K562 (cell line): ENCODE measurements around the gene PRMT2. TPM values are rescaled to one million over a fixed set of nuclear protein-coding genes. Genes with fewer than 3 reads are reported as not detected.

Experiments used
- ATAC-seq: fragments of 200-7000 bp; cut with Tn5 transposase; 3 replicates; pipeline ENCODE4 v1.9.1; 2020; ENCODE audit warnings: moderate library complexity
- BruUV-seq: library from RNA; stranded (reverse); fragments of 400-500 nt; replicated peaks from 2 replicates; lab custom pipeline; 2021; lab: Mats Ljungman, UMichigan
- CTCF ChIA-PET: fragments of 300-600 bp; formaldehyde crosslinking; extraction: SDS; loops from one replicate; lab custom pipeline; 2021; ENCODE audit warnings: low intra/inter-chr PET ratio; lab: Yijun Ruan, JAX
- POLR2A ChIA-PET: fragments of 300-600, 350-650 bp; sonication (Branson Sonifier 250); formaldehyde crosslinking; extraction: SDS; loops from one replicate; lab custom pipeline; 2021; ENCODE audit warnings: antibody characterized with exemption, inconsistent platforms; lab: Yijun Ruan, JAX
- DNase-seq, 4 experiments: peaks; one replicate each; pipeline versions ENCODE4 v3.0.0 to v3.0.0-alpha.2; 2011 to 2018; ENCODE audit warnings: low spot score in 3 of 4, mixed read lengths in 3 of 4; ENCODE audit errors: extremely low read depth in 1 of 4
- FAIRE-seq: peaks from 2 replicates; lab custom pipeline; 2011; peaks lifted over from hg19 to GRCh38; lab: Jason Lieb, UNC
- H2AFZ ChIP-seq: 2 replicates; pipeline ENCODE4 v1.6.0; 2011; ENCODE audit warnings: low read depth, low read length, control low read depth, inconsistent platforms
- H3K27ac ChIP-seq: fragments of 200-600 bp; 3 replicates; pipeline ENCODE4 v1.8.0; 2011; ENCODE audit warnings: low read depth, mild to moderate bottlenecking, control low read depth, inconsistent platforms, low read length, moderate library complexity, mixed read lengths; ENCODE audit errors: extremely low read depth
- H3K27me3 ChIP-seq, 2 experiments: fragments of 300-600 bp in 1 of 2; 2 replicates in 1 of 2; 3 replicates in 1 of 2; pipeline versions ENCODE4 v1.6.0 to v1.8.0; 2011; ENCODE audit warnings: inconsistent platforms in 2 of 2, low read length in 2 of 2, mild to moderate bottlenecking in 1 of 2, mixed read lengths in 1 of 2, moderate library complexity in 1 of 2; ENCODE audit not compliant: control insufficient read depth in 2 of 2, insufficient read depth in 2 of 2
- H3K36me3 ChIP-seq: fragments of 300-600 bp; 3 replicates; pipeline ENCODE4 v1.8.0; 2011; ENCODE audit warnings: mild to moderate bottlenecking, low read length, inconsistent platforms; ENCODE audit not compliant: control insufficient read depth, insufficient read depth
- H3K4me1 ChIP-seq, 2 experiments: fragments of 200-600 bp in 1 of 2; replicated peaks in 1 of 2; 2 replicates in 1 of 2; 3 replicates in 1 of 2; pipeline versions ENCODE4 v1.5.1 to v1.8.0; 2011; ENCODE audit warnings: inconsistent platforms in 2 of 2, low read length in 2 of 2, mild to moderate bottlenecking in 1 of 2, mixed read lengths in 1 of 2, moderate library complexity in 1 of 2; ENCODE audit not compliant: control insufficient read depth in 2 of 2, insufficient read depth in 2 of 2
- H3K4me2 ChIP-seq: 2 replicates; pipeline ENCODE4 v1.6.1; 2011; ENCODE audit warnings: low read length, control low read depth, inconsistent platforms, mixed read lengths; ENCODE audit not compliant: insufficient read depth
- H3K4me3 ChIP-seq: fragments of 200-600 bp; sonication (generic), shearing (Covaris generic); 2 replicates; pipeline ENCODE4 v1.5.1; 2016; ENCODE audit warnings: control low read depth, inconsistent platforms
- H3K79me2 ChIP-seq: fragments of 200-600 bp; 3 replicates; pipeline ENCODE4 v1.8.0; 2011; ENCODE audit warnings: low read length, inconsistent platforms; ENCODE audit not compliant: control insufficient read depth, insufficient read depth
- H3K9ac ChIP-seq, 2 experiments: 2 replicates each; pipeline versions ENCODE4 v1.6.0 to v1.6.1; 2011; ENCODE audit warnings: low read depth in 2 of 2, low read length in 2 of 2, control low read depth in 1 of 2, inconsistent platforms in 1 of 2, mild to moderate bottlenecking in 1 of 2, mixed read lengths in 1 of 2; ENCODE audit not compliant: insufficient read depth in 1 of 2
- H3K9me1 ChIP-seq: one replicate; pipeline ENCODE4 v1.6.0; 2011; ENCODE audit warnings: inconsistent platforms, mild to moderate bottlenecking, low read length, moderate library complexity; ENCODE audit not compliant: control insufficient read depth, insufficient read depth
- H3K9me3 ChIP-seq: replicated peaks from 2 replicates; pipeline ENCODE4 v1.5.1; 2011; ENCODE audit warnings: low read depth, low read length, inconsistent platforms; ENCODE audit not compliant: control insufficient read depth, insufficient read depth
- H4K20me1 ChIP-seq: replicated peaks from 2 replicates; pipeline ENCODE4 v1.6.1; 2011; ENCODE audit warnings: low read length, inconsistent platforms, mixed read lengths; ENCODE audit not compliant: control insufficient read depth, insufficient read depth
- E2F5 ChIP-seq: sonication (generic); formaldehyde crosslinking; IDR thresholded peaks from 2 replicates; pipeline ENCODE4 v1.8.0; 2022; ENCODE audit warnings: mild to moderate bottlenecking, missing genetic modification reagents
- FIP1L1 ChIP-seq: fragments of 200-400 bp; formaldehyde crosslinking; IDR thresholded peaks from 2 replicates; pipeline ENCODE4 v1.6.1; 2018; ENCODE audit warnings: mild to moderate bottlenecking, low read depth, low read length; ENCODE audit not compliant: poor library complexity, severe bottlenecking
- HLTF ChIP-seq: fragments of 450-650 bp; IDR thresholded peaks from 2 replicates; pipeline ENCODE4 v1.6.1; 2016
- LARP7 ChIP-seq: fragments of 450-650 bp; IDR thresholded peaks from 2 replicates; pipeline ENCODE4 v1.6.1; 2016
- NONO ChIP-seq, 2 experiments: fragments of 200-400 bp in 1 of 2; fragments of 450-650 bp in 1 of 2; formaldehyde crosslinking in 1 of 2; IDR thresholded peaks; 2 replicates each; pipeline ENCODE4 v1.6.1; 2017; ENCODE audit warnings: low read depth in 2 of 2, mild to moderate bottlenecking in 2 of 2, moderate library complexity in 2 of 2, low read length in 1 of 2
- PCBP1 ChIP-seq: fragments of 200-400 bp; formaldehyde crosslinking; IDR thresholded peaks from 2 replicates; pipeline ENCODE4 v1.6.1; 2018; ENCODE audit warnings: mild to moderate bottlenecking, low read depth, low read length; ENCODE audit not compliant: poor library complexity, severe bottlenecking
- RAD51 ChIP-seq: fragments of 450-650 bp; IDR thresholded peaks from 2 replicates; pipeline ENCODE4 v1.7.1; 2016; ENCODE audit warnings: low read depth, mild to moderate bottlenecking, borderline replicate concordance
- ZBED1 ChIP-seq: IDR thresholded peaks from 2 replicates; pipeline ENCODE4 v1.6.1; 2014
- ZBTB40 ChIP-seq, 2 experiments: fragments of 450-650 bp in 1 of 2; sonication (generic) in 1 of 2; formaldehyde crosslinking in 1 of 2; IDR thresholded peaks; 2 replicates each; pipeline versions ENCODE4 v1.7.1 to v1.9.0; 2016 to 2022; ENCODE audit warnings: inconsistent platforms in 1 of 2, mild to moderate bottlenecking in 1 of 2, missing genetic modification reagents in 1 of 2
- ZNF146 ChIP-seq: IDR thresholded peaks from one replicate; pipeline ENCODE4 v1.6.1; 2018; ENCODE audit warnings: missing compliant biosample characterization; ENCODE audit not compliant: unreplicated experiment
- ZNF655 ChIP-seq: fragments of 250-450 bp; sonication (Bioruptor Pico); IDR thresholded peaks from 2 replicates; pipeline ENCODE4 v1.5.0; 2021
- WGBS: fragments of 100-300 bp; shearing (Covaris generic); methylation state at CpG from one replicate; pipeline ENCODE4 v1.1.6; 2016; ENCODE audit warnings: low coverage, mixed read lengths; ENCODE audit not compliant: insufficient coverage; ENCODE audit errors: missing lambda C conversion rate; 5-methylcytosine and 5-hydroxymethylcytosine counted together
- in situ Hi-C: fragments of 300-500 bp; cut with MboI; formaldehyde crosslinking; loops from 4 replicates; pipeline ENCODE4 v1.15.0; 2018; ENCODE audit warnings: inconsistent platforms, mixed read lengths
- intact Hi-C: fragments of 100-400 bp; cut with micrococcal nuclease; formaldehyde crosslinking; loops from 2 replicates; pipeline ENCODE4 v1.14.2; 2022
- polyA plus RNA-seq, 8 experiments: library from polyadenylated mRNA; depleted of rRNA in 4 of 8; stranded (reverse) in 5 of 8; unstranded in 3 of 8; fragments of >200 nt; fragmentation: Nextera tagmentation in 2 of 8; fragmentation: Illumina TruSeq in 1 of 8; extraction: Ambion mirVana in 2 of 8; extraction: Trizol in 1 of 8; gene quantifications; 2 replicates each; pipeline versions ENCODE4 v1.2.1 to v1.2.3, GENCODE V29; 2011 to 2014; ENCODE audit warnings: inconsistent platforms in 1 of 8, missing spikeins in 1 of 8
- total RNA-seq, 7 experiments: library from RNA; depleted of rRNA in 6 of 7; stranded (reverse); fragments of >200 nt in 6 of 7; fragmentation: Illumina TruSeq in 2 of 7; extraction: Trizol in 2 of 7; gene quantifications; 2 replicates each; pipeline versions ENCODE4 v1.2.1 to v1.2.3, GENCODE V29; 2011 to 2021; ENCODE audit warnings: low replicate concordance in 1 of 7

The PRMT2 gene
- total and polyA plus RNA-seq, 9 of the 15 experiments (the other 6 are each of a cell fraction or from before 2014, with no cell fraction given), result 37.2 to 85.7 (median 59.3) TPM

- Histone ChIP-seq H3K27me3 (no peaks in the 10 kb centered on the region), H3K9ac (no peak overlapping the region), H3K79me2 (no peaks in the 10 kb centered on the region), H3K4me2 (no peak overlapping the region), H3K36me3 (no peaks in the 10 kb centered on the region), H3K27ac (no peak overlapping the region), H3K4me3 (no peak overlapping the region), H3K9me1 (no peaks in the 10 kb centered on the region), H2AFZ (no peak overlapping the region), H4K20me1 (no peaks in the 10 kb centered on the region), H3K4me1 (peaks cover 3 to 5% of the 10 kb centered on the region in 2 experiments; a peak in 2 of 5 replicates), H3K9me3 (no peaks in the 10 kb centered on the region)
- FAIRE-seq, result no peak
- ChIA-PET POLR2A (no interaction called here), CTCF (no interaction called here)
- no TSS peak for BruUV-seq
- 42% methylated on average over 9 of the region's 9 CpGs for WGBS
- ATAC-seq, result peak; percentile 54; the same call in 2 of the 3 replicates
- no peak for DNase-seq
- in situ Hi-C loops (no loop called here), intact Hi-C loops (no loop called here)
- TF ChIP-seq E2F5 (CRISPR knock-in tag), result no peak
- no peak for TF ChIP-seq ZNF146 (CRISPR knock-in tag)
- TF ChIP-seq ZBTB40 (IDR thresholded peaks at IDR 0.05), result no peak
- no peak for TF ChIP-seq ZBTB40 (CRISPR knock-in tag; IDR thresholded peaks at IDR 0.05)
- no peak for TF ChIP-seq ZBED1
- no peak for TF ChIP-seq ZNF655 (CRISPR knock-in tag)
- no peak for TF ChIP-seq FIP1L1
- no peak for TF ChIP-seq NONO (IDR thresholded peaks at IDR 0.05; ENCODE audit: low read depth in 2 of 2, low read length in 1 of 2)
- TF ChIP-seq PCBP1, result no peak
- TF ChIP-seq LARP7, result no peak
- TF ChIP-seq RAD51, result no peak
- no peak for TF ChIP-seq HLTF
These were observed 39.0 kb downstream of the PRMT2 start for GRCh38 chr21:46674430-46675007.
